ENCODE data around the gene ELFN2.

The ELFN2 gene

DNA sequence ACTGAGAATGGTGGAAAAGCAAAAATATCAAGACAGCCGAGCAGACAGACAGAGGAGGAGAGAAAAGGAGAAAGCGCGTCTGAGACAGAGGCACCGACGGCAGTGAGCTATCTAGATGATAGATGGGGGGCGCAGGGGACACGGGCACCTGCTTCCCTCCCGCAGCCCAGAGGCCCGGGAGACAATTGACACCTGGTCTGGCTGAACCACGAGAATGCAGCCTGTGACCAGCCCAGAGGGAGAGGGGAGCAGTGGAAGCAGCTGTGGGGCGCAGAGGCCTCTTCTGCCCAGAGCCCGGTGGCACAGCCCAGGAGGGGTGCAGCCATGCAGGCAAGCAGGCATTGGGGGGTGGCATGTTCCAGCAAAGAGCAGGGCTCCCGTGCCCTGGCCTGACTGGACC, 48.2 kb downstream of the ELFN2 start:
- DNase-seq, result no peak

- no peak for DNase-seq
Measured at GRCh38 chr22:37378642-37379058, 48.6 kb downstream of the ELFN2 start.

- DNase-seq, result no peak
Measured at GRCh38 chr22:37377927-37378326, 49.4 kb downstream of the ELFN2 start.

DNA sequence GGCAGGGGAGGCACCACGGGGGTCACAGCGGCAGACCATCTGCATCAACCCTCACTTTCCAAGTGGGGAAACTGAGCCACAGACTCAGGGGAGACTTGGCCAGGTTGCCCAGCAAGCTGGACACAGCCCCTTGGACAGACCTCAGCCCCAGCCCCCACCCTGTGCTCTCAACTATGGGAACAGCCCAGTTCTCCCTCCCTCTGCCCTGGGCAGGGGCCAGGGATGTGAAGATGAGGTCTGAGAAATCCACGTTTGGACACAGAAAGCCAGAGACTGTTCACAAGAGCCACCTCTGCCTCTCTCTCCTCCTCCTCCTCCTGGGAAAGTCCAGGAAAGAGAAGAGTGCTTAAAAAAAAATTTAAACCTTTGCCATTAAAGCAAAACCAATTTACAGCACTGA, 50.1 kb downstream of the ELFN2 start:
- DNase-seq, result no peak

- no peak for DNase-seq
Measured at GRCh38 chr22:37376643-37377042, 50.6 kb downstream of the ELFN2 start.

- no peak for DNase-seq
Measured at GRCh38 chr22:37375801-37376200, 51.5 kb downstream of the ELFN2 start.

DNA sequence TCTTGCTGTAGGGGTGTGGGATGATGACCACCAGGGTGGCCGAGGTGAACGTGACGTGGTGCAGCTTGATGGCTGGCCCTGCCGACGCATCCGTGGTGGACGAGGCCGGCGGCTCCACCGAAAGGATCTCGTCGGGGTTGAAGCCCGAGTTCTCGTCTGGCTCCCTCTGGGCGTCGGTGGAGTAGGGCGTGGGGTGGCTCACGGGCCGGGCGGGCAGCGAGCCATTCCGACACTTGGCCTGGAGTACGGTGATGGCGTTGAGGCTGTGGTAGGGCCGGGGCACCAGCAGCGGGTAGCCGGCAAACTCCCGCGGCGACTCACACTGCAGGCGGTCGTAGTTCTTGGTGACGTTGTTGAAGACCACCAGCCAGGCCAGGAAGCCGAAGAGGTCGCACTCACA, 52.7 kb downstream of the ELFN2 start:
- no peak for DNase-seq

DNA sequence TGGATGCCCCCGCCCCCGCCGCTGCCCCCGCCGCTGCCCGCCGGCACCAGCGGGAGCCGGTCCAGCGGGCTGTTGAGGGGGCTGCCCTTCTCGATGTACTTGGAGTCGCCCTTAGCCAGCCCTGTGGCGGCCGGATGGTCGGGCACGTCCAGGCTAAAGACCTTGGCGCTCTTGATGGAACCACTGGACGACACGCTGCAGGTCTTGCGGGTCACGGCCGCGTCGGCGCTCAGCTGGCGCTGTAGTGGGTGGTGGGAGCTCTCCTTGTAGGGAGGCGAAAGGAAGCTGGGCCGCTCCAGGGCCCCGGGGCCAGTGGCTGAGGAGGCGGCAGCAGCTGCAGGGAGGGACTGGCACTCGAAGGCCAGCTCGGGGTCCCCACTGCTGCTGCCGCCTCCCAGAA, 53.8 kb downstream of the ELFN2 start:
- no peak for DNase-seq

GRCh38 chr22:37371911-37372310, 55.4 kb downstream of the ELFN2 start:
- DNase-seq, result no peak

GRCh38 chr22:37371491-37371890, 55.8 kb downstream of the ELFN2 start:
- no peak for DNase-seq

DNA sequence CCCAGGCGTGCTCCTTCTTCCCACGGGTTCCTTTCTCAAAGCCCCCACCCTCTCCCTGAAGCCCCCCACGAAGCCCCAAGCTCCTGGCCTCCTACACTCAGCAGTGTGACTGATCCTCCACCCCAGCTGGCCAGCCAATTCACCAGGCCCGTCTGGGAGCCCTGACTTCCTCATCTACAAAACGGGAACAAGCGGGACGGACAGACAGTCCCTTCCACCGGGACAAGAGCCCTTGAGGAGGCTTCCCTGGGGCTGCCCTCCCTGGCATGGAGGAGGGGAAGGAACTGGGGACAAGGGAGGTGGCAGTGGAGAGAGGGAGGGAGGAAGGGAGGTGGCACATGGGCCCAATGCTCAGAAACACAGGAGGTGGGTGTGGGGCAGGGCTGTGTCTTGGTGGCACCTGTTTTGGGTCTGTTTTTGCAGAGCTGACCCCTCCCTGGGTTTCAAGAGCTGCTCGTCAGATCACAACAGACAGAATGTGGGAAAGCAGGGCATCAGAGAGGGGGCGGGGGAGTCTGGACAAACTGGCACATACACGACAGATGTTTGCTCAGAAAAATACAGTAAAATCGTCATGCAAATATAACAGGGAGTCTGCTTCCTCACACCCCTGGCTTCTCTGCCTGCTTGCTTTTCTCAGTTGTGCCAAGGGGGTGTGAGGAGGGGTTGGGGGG, 56.8 kb downstream of the ELFN2 start:
- no peak for DNase-seq

- no peak for DNase-seq
Measured at GRCh38 chr22:37369483-37369882, 57.8 kb downstream of the ELFN2 start.

DNA sequence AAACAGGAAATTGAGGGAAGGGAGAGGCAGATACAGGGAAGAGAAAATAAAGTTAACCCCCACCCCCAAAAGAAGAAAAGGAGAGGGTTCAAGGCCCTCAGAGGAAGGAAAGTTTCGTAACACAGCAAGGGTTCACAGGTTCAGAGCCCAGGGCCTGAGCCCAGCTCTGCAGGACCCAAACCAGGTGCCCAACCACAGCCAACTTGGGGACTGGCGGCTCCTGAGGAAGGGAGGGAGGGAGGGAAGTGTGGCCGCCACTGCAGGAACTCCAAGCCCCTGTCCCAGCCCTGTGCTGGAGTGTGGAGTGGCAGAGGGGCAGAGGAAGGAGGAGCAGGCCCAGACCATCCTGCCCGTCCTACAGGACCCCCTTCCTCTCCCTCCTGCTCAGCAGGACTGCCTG, 59.2 kb downstream of the ELFN2 start:
- no peak for DNase-seq

GRCh38 chr22:37366601-37367000, 60.7 kb downstream of the ELFN2 start:
- DNase-seq, result no peak

DNA sequence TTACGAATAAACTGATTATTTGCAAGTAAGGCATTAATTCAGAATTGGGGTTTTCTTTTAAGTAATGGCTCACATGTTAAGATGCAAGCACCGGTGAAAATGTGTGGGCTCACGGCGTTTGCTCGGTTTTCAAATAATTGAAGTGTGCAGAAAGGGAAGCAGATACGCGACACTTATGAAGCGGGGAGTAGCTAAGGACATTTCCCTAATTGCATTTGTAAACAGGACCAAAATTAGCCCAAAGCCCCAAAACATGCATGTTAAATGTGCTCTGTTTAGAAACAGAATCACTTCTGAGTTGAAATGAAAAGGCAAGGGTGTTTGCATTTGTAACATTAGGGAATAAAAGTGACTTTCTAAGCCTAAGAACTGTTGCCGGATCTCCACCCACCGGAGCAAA, 61.3 kb downstream of the ELFN2 start:
- no peak for DNase-seq

DNA sequence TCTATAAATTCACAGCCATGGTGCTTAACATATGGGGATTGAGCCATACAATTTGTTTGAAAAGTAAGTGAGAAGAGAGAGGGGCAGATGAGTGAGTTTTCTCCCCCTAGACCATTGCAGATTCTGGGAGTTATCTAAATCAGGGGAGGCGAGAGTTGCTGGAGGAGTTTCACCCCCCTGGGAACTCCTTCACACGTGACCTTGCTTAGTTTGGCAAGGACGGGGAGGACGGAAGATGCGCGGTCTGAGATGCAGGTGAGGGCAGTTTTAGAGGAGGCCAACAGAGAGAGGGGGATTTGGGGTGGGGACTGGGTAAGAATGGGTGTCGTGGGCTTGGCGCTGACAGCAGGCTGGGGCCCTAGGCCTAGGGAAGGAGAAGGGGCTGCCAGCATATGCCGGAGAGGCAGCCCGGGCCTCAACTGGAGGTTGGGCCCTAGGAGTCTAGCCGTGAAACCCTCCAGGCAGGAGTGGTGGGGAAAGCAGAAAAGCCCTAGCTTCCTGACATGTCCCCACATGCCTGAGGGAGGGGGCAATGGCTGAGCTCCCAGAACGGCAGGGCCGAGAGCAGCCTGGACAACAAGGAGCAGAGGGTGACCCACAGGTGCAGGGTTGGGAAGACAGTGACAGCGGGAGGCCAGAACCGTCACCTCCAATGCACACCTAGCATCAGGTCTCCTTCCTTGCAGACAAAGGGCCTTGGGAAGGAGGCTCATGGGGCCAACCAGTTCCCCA, 63.9 kb downstream of the ELFN2 start:
- no peak for DNase-seq

- no peak for DNase-seq
Measured at GRCh38 chr22:37362621-37363020, 64.7 kb downstream of the ELFN2 start.

- DNase-seq, result no peak
Measured at GRCh38 chr22:37358917-37359316, 68.4 kb downstream of the ELFN2 start.

DNA sequence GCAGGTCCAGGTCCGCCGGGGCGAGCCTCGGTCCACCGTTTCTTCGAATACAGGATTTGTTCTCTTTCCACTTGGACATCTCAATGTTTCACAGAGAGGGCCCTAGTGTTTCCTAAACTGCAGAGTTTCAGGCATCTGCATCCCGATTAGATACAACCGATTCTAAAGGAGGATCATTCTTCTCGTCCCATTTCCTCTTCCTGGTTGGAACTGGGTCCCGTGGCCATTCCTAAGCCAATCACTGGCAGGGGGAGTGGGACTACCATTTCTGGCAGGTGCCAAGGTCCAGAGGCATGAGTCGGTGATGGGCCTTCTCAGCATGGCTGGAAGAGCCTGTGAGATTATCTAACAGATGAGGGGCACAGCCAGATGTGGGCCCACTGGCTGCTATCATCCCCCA, 68.9 kb downstream of the ELFN2 start:
- DNase-seq, result no peak

DNA sequence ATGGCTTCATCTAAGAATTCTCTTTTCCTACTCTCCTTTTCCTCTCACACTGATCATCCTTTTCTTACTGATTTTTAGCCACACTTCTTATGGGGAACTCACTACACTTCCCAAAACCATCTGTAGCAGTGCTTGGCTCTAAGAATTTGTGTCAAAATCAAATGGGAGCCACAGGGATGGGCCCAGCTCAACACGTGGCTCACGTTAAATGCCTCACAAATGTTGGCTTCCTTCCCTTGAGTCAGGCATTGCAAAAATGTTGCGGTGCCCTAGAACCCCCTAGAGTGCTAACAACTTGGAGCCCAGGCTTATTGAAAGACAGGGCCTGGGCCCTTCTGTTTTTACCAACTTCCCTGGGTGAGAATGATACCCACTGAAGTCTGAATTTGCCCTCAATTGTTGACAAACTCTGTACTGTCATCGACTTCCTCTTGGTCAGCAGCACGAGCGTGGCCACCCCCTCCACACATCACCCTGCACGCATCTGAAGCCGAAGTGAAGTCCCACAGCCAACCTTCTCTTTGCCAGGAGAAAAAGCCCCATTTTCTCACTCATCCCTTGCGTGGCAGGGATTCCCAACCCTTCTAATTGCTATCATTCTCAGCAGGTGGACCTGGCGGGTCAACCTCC, 69.7 kb downstream of the ELFN2 start:
- no peak for DNase-seq

DNA sequence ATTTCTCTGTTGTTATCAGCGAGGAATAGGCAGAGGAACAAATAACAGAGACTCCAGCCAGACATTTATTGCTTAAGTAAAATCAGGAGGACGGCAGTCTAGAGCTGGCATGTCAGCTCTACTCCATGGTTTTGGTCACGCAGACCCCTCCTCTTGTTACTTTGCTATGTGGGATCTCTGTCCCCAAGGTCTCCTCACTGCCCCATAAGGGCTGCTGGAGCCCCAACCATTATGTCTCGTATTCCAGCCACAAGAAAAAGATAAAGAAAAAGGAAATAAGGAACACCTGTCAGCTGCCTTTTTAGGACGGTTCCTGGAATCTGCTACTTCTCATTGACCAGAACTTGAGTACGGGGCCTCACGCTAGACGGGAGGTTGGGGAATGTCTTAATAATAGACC, 70.4 kb downstream of the ELFN2 start:
- DNase-seq, result no peak

DNA sequence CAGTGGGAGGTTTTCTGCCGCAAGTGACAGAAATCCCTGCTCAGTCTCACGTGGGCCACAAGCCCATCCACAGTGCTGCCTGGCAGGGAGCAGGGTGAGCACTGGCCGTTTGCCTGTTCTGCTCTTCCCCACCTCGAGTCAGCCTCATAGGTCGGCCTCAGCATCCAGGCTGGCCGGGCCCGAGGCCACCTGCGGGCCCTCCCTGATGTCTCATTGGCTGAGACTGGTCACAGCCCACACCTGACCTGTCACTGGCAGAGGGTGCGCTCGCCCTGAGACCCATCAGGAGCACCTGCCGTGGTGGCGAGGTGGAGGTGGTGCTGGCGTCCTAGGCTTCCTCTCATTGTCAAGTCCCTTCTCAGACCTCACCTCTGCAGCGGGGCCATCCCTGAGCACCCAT, 72.1 kb downstream of the ELFN2 start:
- no peak for DNase-seq

DNA sequence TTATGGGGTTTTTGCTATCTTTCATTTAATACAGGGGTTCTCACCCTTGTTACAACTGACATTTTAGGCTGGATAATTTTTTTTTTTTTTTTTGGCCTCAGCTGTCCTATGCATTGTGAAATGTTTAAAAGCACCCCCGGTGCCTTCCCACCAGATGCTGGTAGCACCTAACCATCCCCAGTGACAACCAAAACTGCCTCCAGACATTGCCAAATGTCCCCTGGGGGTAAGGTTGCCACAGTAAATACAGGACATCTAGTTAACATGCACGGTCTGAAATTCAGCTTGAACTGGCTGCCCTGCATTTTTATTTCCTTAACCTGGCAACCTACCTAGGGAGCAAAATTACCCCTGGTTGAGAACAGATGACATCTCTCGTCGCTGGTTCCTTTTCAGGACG, 72.6 kb downstream of the ELFN2 start:
- no peak for DNase-seq

DNA sequence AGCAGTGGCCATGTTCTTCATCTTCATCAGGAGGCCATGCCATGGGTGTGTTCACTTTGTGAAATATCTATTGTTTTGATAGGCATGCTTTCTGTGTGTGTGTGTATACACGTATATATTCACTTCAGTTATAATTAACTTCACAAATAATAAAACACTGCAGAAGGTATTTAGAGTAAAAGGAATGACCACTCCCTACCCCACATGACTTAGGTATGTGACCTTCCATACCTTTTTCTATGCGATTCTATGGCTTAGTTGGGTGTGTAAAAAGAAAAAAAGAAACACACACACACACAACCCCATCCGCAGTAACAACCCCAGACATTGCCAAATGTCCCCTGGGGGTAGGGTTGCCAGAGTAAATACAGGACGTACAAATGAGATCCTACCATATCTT, 73.0 kb downstream of the ELFN2 start:
- no peak for DNase-seq

Data from CD4-positive, alpha-beta T cell treated with Interleukin-10 for 1 hour (primary cell).